DOHH2 (cell line): ENCODE results near the gene CALN1.
"Not testable (repeated sequence)": the region's sequence is repeated elsewhere in the genome, so short reads cannot be mapped to it uniquely, and the experiment has no call there.

Source experiments
- H3F3A ChIP-seq: fragments of 200-600 bp; sonication (generic), shearing (Covaris generic); 2 replicates; pipeline ENCODE4 v1.6.0; 2016; ENCODE audit warnings: antibody characterized with exemption, mild to moderate bottlenecking; ENCODE audit not compliant: control insufficient read depth, insufficient read depth
- H3K27ac ChIP-seq: fragments of 200-600 bp; sonication (generic); 2 replicates; pipeline ENCODE4 v1.5.1; 2014; ENCODE audit warnings: low read depth, mild to moderate bottlenecking, low read length, moderate library complexity
- H3K27me3 ChIP-seq: fragments of 200-600 bp; sonication (generic); 2 replicates; pipeline ENCODE4 v1.6.1; 2014; ENCODE audit warnings: mild to moderate bottlenecking, low read length, mixed read lengths; ENCODE audit not compliant: control insufficient read depth
- H3K36me3 ChIP-seq: fragments of 200-600 bp; sonication (generic); 2 replicates; pipeline ENCODE4 v1.6.1; 2014; ENCODE audit warnings: mild to moderate bottlenecking, low read length, moderate library complexity, mixed read lengths; ENCODE audit not compliant: control insufficient read depth
- H3K4me1 ChIP-seq: fragments of 200-600 bp; sonication (generic); 2 replicates; pipeline ENCODE4 v1.6.1; 2014; ENCODE audit warnings: mild to moderate bottlenecking, low read length, mixed read lengths; ENCODE audit not compliant: control insufficient read depth
- H3K4me2 ChIP-seq: fragments of 200-600 bp; sonication (generic); 2 replicates; pipeline ENCODE4 v1.6.0; 2014; ENCODE audit warnings: mild to moderate bottlenecking, low read length, moderate library complexity
- H3K4me3 ChIP-seq: fragments of 200-600 bp; sonication (generic); 2 replicates; pipeline ENCODE4 v1.5.1; 2014; ENCODE audit warnings: mild to moderate bottlenecking, low read length, mixed read lengths
- H3K79me2 ChIP-seq: fragments of 200-600 bp; sonication (generic); 2 replicates; pipeline ENCODE4 v1.6.1; 2014; ENCODE audit warnings: mild to moderate bottlenecking, low read length, mixed read lengths; ENCODE audit not compliant: control insufficient read depth
- H3K9me2 ChIP-seq: fragments of 200-600 bp; sonication (generic); replicated peaks from 2 replicates; pipeline ENCODE4 v1.6.1; 2014; ENCODE audit warnings: mild to moderate bottlenecking, low read length, mixed read lengths; ENCODE audit not compliant: control insufficient read depth
- H3K9me3 ChIP-seq: fragments of 200-600 bp; sonication (generic); 2 replicates; pipeline ENCODE4 v1.6.1; 2014; ENCODE audit warnings: antibody characterized with exemption, low read length, mixed read lengths; ENCODE audit not compliant: control insufficient read depth, insufficient read depth
- H4K20me1 ChIP-seq: fragments of 200-600 bp; sonication (generic); 2 replicates; pipeline ENCODE4 v1.6.0; 2014; ENCODE audit warnings: low read depth, mild to moderate bottlenecking, antibody characterized with exemption, low read length, moderate library complexity; ENCODE audit not compliant: control insufficient read depth, insufficient read depth
- EZH2phosphoT487 ChIP-seq: fragments of 200-600 bp; sonication (generic); IDR thresholded peaks from 2 replicates; pipeline ENCODE4 v1.6.1; 2017; ENCODE audit warnings: borderline replicate concordance, mild to moderate bottlenecking, antibody characterized with exemption, low read length, moderate library complexity, mixed read lengths
- TF ChIP-seq, protein P1 (sequence below): fragments of 200-600 bp; sonication (generic); IDR thresholded peaks from one replicate; pipeline ENCODE4 v1.5.1; 2014; ENCODE audit warnings: antibody characterized with exemption, mild to moderate bottlenecking, low read depth, low read length; ENCODE audit not compliant: poor library complexity, severe bottlenecking

The CALN1 gene

DNA sequence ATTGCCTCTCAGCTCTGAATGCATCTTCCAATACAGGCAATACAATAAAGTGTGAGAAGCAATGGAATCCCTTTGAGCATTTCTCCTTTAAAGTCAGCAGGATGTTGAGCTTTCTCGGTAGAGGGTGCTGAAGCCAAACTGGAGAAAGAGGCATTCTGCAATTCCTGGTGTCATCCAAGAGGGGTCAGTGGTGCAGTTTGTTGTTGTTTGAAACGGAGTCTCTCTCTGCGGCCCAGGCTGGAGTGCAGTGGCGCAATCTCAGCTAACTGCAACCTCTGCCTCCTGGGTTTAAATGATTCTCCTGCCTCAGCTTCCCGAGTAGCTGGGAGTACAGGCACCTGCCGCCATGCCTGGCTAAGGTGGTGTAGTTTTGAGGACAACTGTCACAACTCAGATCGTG lies 486.5 kb downstream of the CALN1 start:
- Histone ChIP-seq H3F3A (no peaks in the 10 kb centered on the region), H3K4me1 (no peaks in the 10 kb centered on the region), H3K9me2 (no peaks in the 10 kb centered on the region), H3K79me2 (no peaks in the 10 kb centered on the region), H3K9me3 (0 out of 2 replicates have a peak, but pooled peaks cover 2% of the 10 kb centered on the region), H3K4me3 (no peak overlapping the region), H4K20me1 (no peaks in the 10 kb centered on the region), H3K27me3 (no peaks in the 10 kb centered on the region), H3K4me2 (no peak overlapping the region), H3K36me3 (no peaks in the 10 kb centered on the region), H3K27ac (no peak overlapping the region)
- TF ChIP-seq, protein P1, sequence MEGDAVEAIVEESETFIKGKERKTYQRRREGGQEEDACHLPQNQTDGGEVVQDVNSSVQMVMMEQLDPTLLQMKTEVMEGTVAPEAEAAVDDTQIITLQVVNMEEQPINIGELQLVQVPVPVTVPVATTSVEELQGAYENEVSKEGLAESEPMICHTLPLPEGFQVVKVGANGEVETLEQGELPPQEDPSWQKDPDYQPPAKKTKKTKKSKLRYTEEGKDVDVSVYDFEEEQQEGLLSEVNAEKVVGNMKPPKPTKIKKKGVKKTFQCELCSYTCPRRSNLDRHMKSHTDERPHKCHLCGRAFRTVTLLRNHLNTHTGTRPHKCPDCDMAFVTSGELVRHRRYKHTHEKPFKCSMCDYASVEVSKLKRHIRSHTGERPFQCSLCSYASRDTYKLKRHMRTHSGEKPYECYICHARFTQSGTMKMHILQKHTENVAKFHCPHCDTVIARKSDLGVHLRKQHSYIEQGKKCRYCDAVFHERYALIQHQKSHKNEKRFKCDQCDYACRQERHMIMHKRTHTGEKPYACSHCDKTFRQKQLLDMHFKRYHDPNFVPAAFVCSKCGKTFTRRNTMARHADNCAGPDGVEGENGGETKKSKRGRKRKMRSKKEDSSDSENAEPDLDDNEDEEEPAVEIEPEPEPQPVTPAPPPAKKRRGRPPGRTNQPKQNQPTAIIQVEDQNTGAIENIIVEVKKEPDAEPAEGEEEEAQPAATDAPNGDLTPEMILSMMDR: no peak
- no peak for TF ChIP-seq EZH2phosphoT487

DNA sequence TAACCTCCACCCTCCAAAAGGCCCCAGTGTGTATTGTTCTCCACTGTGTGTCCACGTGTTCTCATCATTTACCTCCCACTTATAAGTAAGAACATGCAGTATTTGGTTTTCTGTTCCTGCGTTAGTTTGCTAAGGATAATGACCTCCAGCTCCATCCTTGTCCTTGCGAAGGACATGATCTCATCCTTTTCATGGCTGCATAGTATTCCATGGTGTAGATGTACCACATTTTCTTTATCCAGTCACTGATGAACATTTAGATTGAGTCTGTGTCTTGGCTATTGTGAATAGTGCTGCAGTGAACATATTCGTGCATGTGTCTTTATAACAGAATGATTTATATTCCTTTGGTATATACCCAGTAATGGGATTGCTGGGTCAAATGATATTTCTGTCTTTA lies 497.9 kb downstream of the CALN1 start:
- H3K9me2 ChIP-seq, H3K79me2 ChIP-seq, H3K4me3 ChIP-seq, H3F3A ChIP-seq, H4K20me1 ChIP-seq, H3K27me3 ChIP-seq, H3K27ac ChIP-seq, H3K36me3 ChIP-seq, H3K4me1 ChIP-seq, H3K4me2 ChIP-seq, H3K9me3 ChIP-seq: not testable (repeated sequence)

DNA sequence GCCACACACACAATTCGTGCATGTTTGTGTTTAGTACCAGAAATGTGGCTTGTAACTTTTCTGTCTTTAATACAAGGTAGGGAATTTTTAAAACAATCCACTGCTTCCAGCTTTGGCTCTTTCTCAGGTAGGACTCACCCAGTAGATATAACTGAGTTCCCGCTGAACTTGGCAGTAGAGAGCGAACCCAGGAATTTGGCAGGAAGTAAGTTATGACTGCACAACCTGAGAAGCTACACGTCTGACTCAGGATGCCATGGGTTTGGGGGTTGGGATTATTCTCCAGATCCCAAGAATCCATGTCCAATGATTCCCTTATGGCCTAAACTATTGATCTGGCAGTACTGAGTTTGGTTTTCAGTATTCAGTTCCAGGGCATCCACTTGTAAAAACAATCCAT lies 499.7 kb downstream of the CALN1 start:
- H3K9me3 ChIP-seq: peaks cover 9% of the 10 kb centered on the region; the same call in 1 of the 2 replicates
- TF ChIP-seq EZH2phosphoT487: no peak
- TF ChIP-seq, protein P1: no peak

DNA sequence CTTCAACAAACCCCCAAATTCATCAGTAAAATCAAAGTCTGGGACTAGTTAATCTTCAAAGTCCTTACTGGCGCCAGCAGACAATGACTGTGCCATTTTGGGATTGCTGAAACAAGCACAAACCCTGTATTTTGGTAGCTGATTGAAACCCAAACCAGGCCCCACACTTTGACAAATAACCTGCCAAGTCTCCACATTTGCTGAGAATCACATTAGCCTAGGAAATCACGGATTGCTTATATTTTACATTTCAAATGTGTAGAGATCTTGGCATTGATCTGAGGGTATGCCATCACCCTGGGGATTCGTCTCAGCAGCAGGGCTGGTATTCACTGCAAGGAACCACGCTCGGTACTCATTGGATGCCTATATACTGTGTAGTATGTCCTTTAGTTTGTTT lies 501.1 kb downstream of the CALN1 start:
- Histone ChIP-seq H3F3A (no peaks in the 10 kb centered on the region), H3K4me2 (no peak overlapping the region), H3K27ac (no peak overlapping the region), H4K20me1 (no peaks in the 10 kb centered on the region), H3K36me3 (no peaks in the 10 kb centered on the region), H3K4me3 (no peak overlapping the region), H3K9me3 (peaks cover 9% of the 10 kb centered on the region; the same call in 1 of the 2 replicates), H3K79me2 (no peaks in the 10 kb centered on the region), H3K9me2 (no peaks in the 10 kb centered on the region), H3K27me3 (no peaks in the 10 kb centered on the region), H3K4me1 (no peaks in the 10 kb centered on the region)
- TF ChIP-seq EZH2phosphoT487: no peak
- TF ChIP-seq, protein P1: no peak

More for the DNA sequence above, 499.7 kb downstream of the CALN1 start:
- no peak overlapping the region for H3K4me3 ChIP-seq
- H4K20me1 ChIP-seq: no peaks in the 10 kb centered on the region
- H3K27ac ChIP-seq: no peak overlapping the region
- H3K9me2 ChIP-seq: no peaks in the 10 kb centered on the region
- H3K79me2 ChIP-seq: no peaks in the 10 kb centered on the region
- H3K27me3 ChIP-seq: no peaks in the 10 kb centered on the region
- no peaks in the 10 kb centered on the region for H3K4me1 ChIP-seq
- H3K4me2 ChIP-seq: no peak overlapping the region
- H3F3A ChIP-seq: no peaks in the 10 kb centered on the region
- no peaks in the 10 kb centered on the region for H3K36me3 ChIP-seq
